H1 (cell line): ENCODE results near the gene FIGNL2. TPM values are rescaled to one million over a fixed set of nuclear protein-coding genes. Genes with fewer than 3 reads are reported as not detected.

Experiments
- CTCF ChIA-PET: fragments of 300-600 bp; sonication (Branson Sonifier 250); formaldehyde crosslinking; loops from one replicate; lab custom pipeline; 2021; ENCODE audit not compliant: partially characterized antibody; lab: Charles Lee
- POLR2A ChIA-PET: fragments of 300-600 bp; sonication (Branson Sonifier 250); formaldehyde crosslinking; loops from one replicate; lab custom pipeline; 2021; ENCODE audit warnings: inconsistent platforms; ENCODE audit not compliant: partially characterized antibody; lab: Charles Lee
- DNase-seq, 2 experiments: peaks; one replicate each; pipeline versions ENCODE4 v3.0.0 to v3.0.0-alpha.2; 2010 to 2022; ENCODE audit warnings: low spot score in 2 of 2, low read depth in 1 of 2, mixed read lengths in 1 of 2
- FAIRE-seq: peaks from 2 replicates; lab custom pipeline; 2011; peaks lifted over from hg19 to GRCh38; lab: Jason Lieb, UNC
- H2AFZ ChIP-seq: 2 replicates; pipeline ENCODE4 v1.8.1; 2012; ENCODE audit warnings: low read length, inconsistent platforms
- H2AK5ac ChIP-seq: 2 replicates; pipeline ENCODE4 v1.6.1; 2013; ENCODE audit warnings: low read depth, low read length
- H2BK120ac ChIP-seq: replicated peaks from 2 replicates; pipeline ENCODE3; 2013; ENCODE audit warnings: low read depth, low read length, inconsistent platforms
- H2BK12ac ChIP-seq: 2 replicates; pipeline ENCODE4 v1.6.1; 2013; ENCODE audit warnings: low read depth, low read length
- H2BK15ac ChIP-seq: 2 replicates; pipeline ENCODE4 v1.6.1; 2013; ENCODE audit warnings: low read length
- H2BK20ac ChIP-seq: 2 replicates; pipeline ENCODE4 v1.6.1; 2013; ENCODE audit warnings: low read length
- H2BK5ac ChIP-seq: 2 replicates; pipeline ENCODE4 v1.6.1; 2013; ENCODE audit warnings: low read depth, low read length
- H3K14ac ChIP-seq: 2 replicates; pipeline ENCODE4 v1.6.1; 2013; ENCODE audit warnings: inconsistent platforms; ENCODE audit not compliant: insufficient read length
- H3K18ac ChIP-seq: 2 replicates; pipeline ENCODE4 v1.6.1; 2013; ENCODE audit warnings: low read length; ENCODE audit errors: extremely low read depth
- H3K23ac ChIP-seq: 2 replicates; pipeline ENCODE4 v1.6.1; 2013; ENCODE audit warnings: inconsistent platforms; ENCODE audit not compliant: insufficient read length
- H3K23me2 ChIP-seq: 2 replicates; pipeline ENCODE4 v1.6.1; 2013; ENCODE audit warnings: low read depth, low read length
- H3K27ac ChIP-seq: 2 replicates; pipeline ENCODE4 v1.6.1; 2011; ENCODE audit warnings: low read depth, low read length, inconsistent platforms
- H3K27me3 ChIP-seq, 4 experiments: replicated peaks in 1 of 4; 1 replicate in 1 of 4; 2 replicates in 3 of 4; pipeline versions ENCODE4 v1.6.1 to v1.8.1; 2011 to 2013; ENCODE audit warnings: low read length in 3 of 4, mild to moderate bottlenecking in 3 of 4, inconsistent platforms in 2 of 4, mixed read lengths in 2 of 4, moderate library complexity in 1 of 4; ENCODE audit not compliant: control insufficient read depth in 3 of 4, insufficient read depth in 3 of 4; ENCODE audit errors: extremely low read depth in 1 of 4
- H3K36me3 ChIP-seq, 4 experiments: 2 replicates each; pipeline versions ENCODE4 v1.6.1 to v1.8.1; 2011 to 2013; ENCODE audit warnings: mild to moderate bottlenecking in 4 of 4, low read length in 3 of 4, moderate library complexity in 2 of 4, control low read depth in 1 of 4, inconsistent platforms in 1 of 4; ENCODE audit not compliant: insufficient read depth in 4 of 4, control insufficient read depth in 2 of 4
- H3K4ac ChIP-seq: replicated peaks from 2 replicates; pipeline ENCODE3; 2013; ENCODE audit warnings: low read length, low read depth, mixed read lengths, inconsistent platforms; ENCODE audit not compliant: insufficient read length
- H3K4me1 ChIP-seq, 4 experiments: replicated peaks in 1 of 4; 1 replicate in 1 of 4; 2 replicates in 3 of 4; pipeline versions ENCODE4 v1.6.1 to v1.8.1; 2011 to 2013; ENCODE audit warnings: low read length in 3 of 4, inconsistent platforms in 2 of 4, mixed read lengths in 1 of 4; ENCODE audit not compliant: insufficient read depth in 4 of 4, control insufficient read depth in 3 of 4
- H3K4me2 ChIP-seq, 2 experiments: 2 replicates each; pipeline versions ENCODE4 v1.6.1 to v1.8.1; 2011 to 2013; ENCODE audit warnings: low read depth in 2 of 2, low read length in 2 of 2, control low read depth in 1 of 2, inconsistent platforms in 1 of 2, mild to moderate bottlenecking in 1 of 2; ENCODE audit not compliant: insufficient read depth in 1 of 2
- H3K4me3 ChIP-seq, 4 experiments: fragments of 200-600, 300-600 bp in 1 of 4; sonication (generic), shearing (Covaris generic), sonication (Bioruptor Twin) in 1 of 4; 2 replicates each; pipeline versions ENCODE4 v1.5.1 to v1.8.1; 2011 to 2016; ENCODE audit warnings: low read length in 4 of 4, low read depth in 3 of 4, control low read depth in 2 of 4, inconsistent platforms in 2 of 4, mild to moderate bottlenecking in 2 of 4, mixed read lengths in 1 of 4, moderate library complexity in 1 of 4; ENCODE audit not compliant: insufficient read depth in 2 of 4; ENCODE audit errors: extremely low read depth in 1 of 4
- H3K56ac ChIP-seq: replicated peaks from 2 replicates; pipeline ENCODE3; 2013; ENCODE audit warnings: low read depth, mild to moderate bottlenecking, mixed read lengths, low read length, inconsistent platforms; ENCODE audit not compliant: insufficient read length
- H3K79me1 ChIP-seq: 2 replicates; pipeline ENCODE4 v1.6.1; 2013; ENCODE audit warnings: low read depth, low read length, control low read depth
- H3K79me2 ChIP-seq, 2 experiments: 2 replicates each; pipeline versions ENCODE4 v1.6.1 to v1.8.1; 2012 to 2013; ENCODE audit warnings: low read length in 2 of 2, mild to moderate bottlenecking in 2 of 2, inconsistent platforms in 1 of 2; ENCODE audit not compliant: insufficient read depth in 2 of 2, control insufficient read depth in 1 of 2
- H3K9ac ChIP-seq, 4 experiments: replicated peaks in 1 of 4; 1 replicate in 1 of 4; 2 replicates in 3 of 4; pipeline versions ENCODE4 v1.6.1 to v1.8.1; 2011 to 2013; ENCODE audit warnings: low read depth in 3 of 4, low read length in 3 of 4, control low read depth in 2 of 4, mild to moderate bottlenecking in 2 of 4, moderate library complexity in 2 of 4, inconsistent platforms in 1 of 4; ENCODE audit errors: extremely low read depth in 1 of 4
- H3K9me3 ChIP-seq, 2 experiments: 2 replicates each; pipeline versions ENCODE4 v1.6.1 to v1.8.1; 2012 to 2013; ENCODE audit warnings: mild to moderate bottlenecking in 2 of 2, moderate library complexity in 2 of 2, control low read depth in 1 of 2, inconsistent platforms in 1 of 2, low read depth in 1 of 2, low read length in 1 of 2, mixed read lengths in 1 of 2; ENCODE audit not compliant: insufficient read depth in 2 of 2
- H4K20me1 ChIP-seq, 2 experiments: replicated peaks in 1 of 2; 2 replicates each; pipeline versions ENCODE3 to v1.8.1; 2011 to 2013; ENCODE audit warnings: inconsistent platforms in 2 of 2, low read length in 2 of 2, mild to moderate bottlenecking in 1 of 2; ENCODE audit not compliant: insufficient read depth in 2 of 2, control insufficient read depth in 1 of 2
- H4K5ac ChIP-seq: 2 replicates; pipeline ENCODE4 v1.6.1; 2013; ENCODE audit warnings: low read length, low read depth, mixed read lengths, inconsistent platforms; ENCODE audit not compliant: insufficient read length
- H4K8ac ChIP-seq: 2 replicates; pipeline ENCODE4 v1.8.0; 2013; ENCODE audit warnings: mild to moderate bottlenecking, moderate library complexity, low read length, inconsistent platforms; ENCODE audit not compliant: insufficient read depth; ENCODE audit errors: extremely low read depth
- H4K91ac ChIP-seq: replicated peaks from 2 replicates; pipeline ENCODE3; 2013; ENCODE audit warnings: low read length, mixed read lengths, inconsistent platforms; ENCODE audit not compliant: insufficient read length
- CEBPB ChIP-seq: IDR thresholded peaks from 2 replicates; pipeline ENCODE4 v1.6.1; 2012; ENCODE audit warnings: low read depth, low read length
- CHD1 ChIP-seq: IDR thresholded peaks from 2 replicates; pipeline ENCODE4 v1.6.1; 2012; ENCODE audit warnings: low read depth, low read length, improper control_type of control experiment
- CHD2 ChIP-seq: IDR thresholded peaks from 2 replicates; pipeline ENCODE4 v1.6.1; 2012; ENCODE audit warnings: low read length, improper control_type of control experiment
- CREB1 ChIP-seq: IDR thresholded peaks from 2 replicates; pipeline ENCODE4 v1.6.1; 2012; ENCODE audit warnings: inconsistent platforms
- EZH2 ChIP-seq: fragments of 200-600 bp; sonication (generic); IDR thresholded peaks from 2 replicates; pipeline ENCODE4 v1.7.1; 2012; ENCODE audit warnings: low read depth, mild to moderate bottlenecking, moderate library complexity, low read length, inconsistent platforms; ENCODE audit not compliant: severe bottlenecking
- GTF2F1 ChIP-seq: IDR thresholded peaks from 2 replicates; pipeline ENCODE4 v1.6.1; 2012; ENCODE audit warnings: low read depth, low read length, improper control_type of control experiment, borderline replicate concordance
- HDAC2 ChIP-seq, 2 experiments: fragments of 300-600 bp in 1 of 2; sonication (generic) in 1 of 2; IDR thresholded peaks; 2 replicates each; pipeline ENCODE4 v1.6.1; 2011 to 2012; ENCODE audit warnings: low read depth in 2 of 2, low read length in 2 of 2, mild to moderate bottlenecking in 2 of 2, moderate library complexity in 2 of 2, borderline replicate concordance in 1 of 2, inconsistent platforms in 1 of 2
- RFX5 ChIP-seq: IDR thresholded peaks from 2 replicates; pipeline ENCODE4 v1.6.1; 2011; ENCODE audit warnings: low read depth, low read length, improper control_type of control experiment, borderline replicate concordance
- SIN3A ChIP-seq, 2 experiments: IDR thresholded peaks in 1 of 2; conservative IDR thresholded peaks in 1 of 2; 2 replicates each; pipeline ENCODE4 v1.6.1; 2011 to 2012; ENCODE audit warnings: low read length in 2 of 2, improper control_type of control experiment in 1 of 2, low read depth in 1 of 2, mild to moderate bottlenecking in 1 of 2
- SIRT6 ChIP-seq: IDR thresholded peaks from one replicate; pipeline ENCODE4 v1.7.1; 2012; ENCODE audit warnings: low read length, inconsistent platforms
- SIX5 ChIP-seq: IDR thresholded peaks from 2 replicates; pipeline ENCODE4 v1.6.1; 2011; ENCODE audit warnings: mild to moderate bottlenecking, low read depth, low read length
- SP2 ChIP-seq: IDR thresholded peaks from 2 replicates; pipeline ENCODE4 v1.6.1; 2012; ENCODE audit warnings: mild to moderate bottlenecking, low read length, inconsistent platforms
- TCF12 ChIP-seq: IDR thresholded peaks from 2 replicates; pipeline ENCODE4 v1.6.1; 2011; ENCODE audit warnings: low read depth, mild to moderate bottlenecking, low read length
- WGBS, 2 experiments: shearing (Covaris generic) in 1 of 2; methylation state at CpG; one replicate each; pipeline versions ENCODE4 v1.1.6 to v1.1.7; 2013 to 2015; ENCODE audit warnings: low lambda C conversion rate in 2 of 2, mixed read lengths in 2 of 2, inconsistent platforms in 1 of 2, low coverage in 1 of 2, missing lambda C conversion rate in 1 of 2; ENCODE audit not compliant: insufficient replicate concordance in 2 of 2, insufficient coverage in 1 of 2, insufficient read length in 1 of 2; ENCODE audit errors: extremely low coverage in 1 of 2, missing lambda C conversion rate in 1 of 2; 5-methylcytosine and 5-hydroxymethylcytosine counted together
- polyA plus RNA-seq, 7 experiments: library from polyadenylated mRNA; depleted of rRNA in 3 of 7; stranded (reverse) in 5 of 7; unstranded in 2 of 7; fragments of >200 nt in 5 of 7; fragments of 200-250 nt in 2 of 7; gene quantifications; 1 replicate in 5 of 7; 2 replicates in 1 of 7; 4 replicates in 1 of 7; pipeline versions ENCODE4 v1.2.1 to v1.2.3, GENCODE V29; 2011 to 2013; ENCODE audit warnings: missing spikeins in 2 of 7, mixed read lengths in 2 of 7
- total RNA-seq: library from RNA; stranded (reverse); fragmentation: NEBNext Ultra II Directional; extraction: Animal tissue kit (Norgen Biotek cat#: 25700); gene quantifications from 2 replicates; pipeline ENCODE4 v1.2.1, GENCODE V29; 2021
- TF ChIP-seq, protein P1 (sequence below): IDR thresholded peaks from 2 replicates; pipeline ENCODE4 v1.6.1; 2011; ENCODE audit warnings: low read depth, mild to moderate bottlenecking, low read length; ENCODE audit not compliant: insufficient read depth

The FIGNL2 gene
- total and polyA plus RNA-seq, 2 of the 8 experiments (the other 6 are each of a cell fraction or from before 2014, with no cell fraction given) = 6.5 to 7.1 TPM

DNA sequence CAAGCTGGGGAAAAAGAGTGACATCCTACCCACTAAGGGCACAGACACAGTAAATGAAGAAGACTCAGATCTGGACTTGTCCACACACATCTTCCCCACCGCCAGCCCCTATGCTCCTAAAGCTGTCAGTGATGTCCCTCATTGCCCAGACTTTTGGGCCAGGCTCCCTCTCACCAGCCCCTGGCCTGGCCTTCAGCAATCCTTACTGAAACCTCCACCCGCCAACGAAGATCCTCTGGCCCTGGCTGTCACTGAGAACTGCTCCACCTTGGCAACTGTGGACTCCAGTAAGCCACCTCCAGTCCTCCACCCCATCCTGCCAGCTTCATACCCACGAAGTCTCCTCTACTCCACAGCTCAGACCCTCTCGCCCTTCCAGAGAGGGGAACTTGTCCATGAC lies 23.3 kb downstream of the FIGNL2 start:
- TF ChIP-seq CHD1 (no peak), CHD2 (no peak), GTF2F1 (no peak), CEBPB (no peak), RFX5 (no peak), EZH2 (no peak), HDAC2 (IDR thresholded peaks at IDR 0.05; ENCODE audit: borderline replicate concordance in 1 of 2, low read depth in 2 of 2, low read length in 2 of 2) (no peak), TCF12 (no peak), SIRT6 (no peak), CREB1 (no peak), SP2 (no peak), SIX5 (no peak), SIN3A (conservative IDR thresholded peaks at IDR 0.05 in 1 of 2, IDR thresholded peaks at IDR 0.05 in 1 of 2; ENCODE audit: low read depth in 1 of 2, low read length in 2 of 2) (no peak)
- TF ChIP-seq, protein P1, sequence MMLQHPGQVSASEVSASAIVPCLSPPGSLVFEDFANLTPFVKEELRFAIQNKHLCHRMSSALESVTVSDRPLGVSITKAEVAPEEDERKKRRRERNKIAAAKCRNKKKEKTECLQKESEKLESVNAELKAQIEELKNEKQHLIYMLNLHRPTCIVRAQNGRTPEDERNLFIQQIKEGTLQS = no peak
- H3K79me2 ChIP-seq = no peaks in the 10 kb centered on the region
- no peak overlapping the region for H2BK12ac ChIP-seq
- H4K8ac ChIP-seq = no peak overlapping the region
- H3K4me2 ChIP-seq = no peak overlapping the region
- H2AFZ ChIP-seq = no peak overlapping the region
- H3K9me3 ChIP-seq = no peaks in the 10 kb centered on the region
- no peaks in the 10 kb centered on the region; a peak in 1 of 8 replicates for H3K36me3 ChIP-seq
- H3K56ac ChIP-seq = no peak overlapping the region
- 85% methylated on average over 5 of the region's 5 CpGs; no CpG with 5 or more reads in 1 of the 2 experiments for WGBS, 2 experiments
- no peak overlapping the region for H3K4ac ChIP-seq
- peaks cover 0 to 9% of the 10 kb centered on the region in 2 experiments for H4K20me1 ChIP-seq
- no peak overlapping the region for H4K91ac ChIP-seq
- no peak overlapping the region for H3K4me3 ChIP-seq
- H3K18ac ChIP-seq = no peak overlapping the region
- H3K4me1 ChIP-seq = peaks cover 10 to 32% (median 25%) of the 10 kb centered on the region in 4 experiments
- DNase-seq (no peak), FAIRE-seq (no peak)
- H2AK5ac ChIP-seq = no peak overlapping the region
- H3K27me3 ChIP-seq = peaks cover 0 to 10% (median 6%) of the 10 kb centered on the region in 4 experiments; a peak in 5 of 7 replicates
- H3K27ac ChIP-seq = no peak overlapping the region
- no peak overlapping the region for H2BK5ac ChIP-seq
- no peak overlapping the region for H3K14ac ChIP-seq
- no peak overlapping the region for H2BK120ac ChIP-seq
- ChIA-PET POLR2A (interaction anchor here (1.1 to 2.1 kb wide), 3 partner anchors 9 to 31 kb away, joined by 4 to 6 read pairs (median 5); no protein-coding TSS in a partner anchor), CTCF (interaction anchor here (0.8 to 5.3 kb wide), 19 partner anchors 7 to 403 kb away, joined by 3 to 106 read pairs (median 16); partner anchors contain the start of genes ANKRD33 and SLC4A8)
- H3K23me2 ChIP-seq = peaks cover 9% of the 10 kb centered on the region; the same call in 1 of the 2 replicates
- H3K9ac ChIP-seq = no peak overlapping the region
- no peak overlapping the region for H3K23ac ChIP-seq
- H4K5ac ChIP-seq = no peak overlapping the region
- H2BK20ac ChIP-seq = no peak overlapping the region
- 0 out of 2 replicates have a peak overlapping the region, but pooled peaks have one; percentile 88 for H2BK15ac ChIP-seq
- no peaks in the 10 kb centered on the region; the same call in 1 of the 2 replicates for H3K79me1 ChIP-seq
